Ovary (tissue), 3 donors: Measurements from ENCODE around the gene SLC6A15.

Source experiments
- EP300 ChIP-seq: sonication (generic); formaldehyde crosslinking; IDR thresholded peaks from one replicate; pipeline ENCODE4 v1.6.1; 2017; ENCODE audit warnings: antibody characterized with exemption
- POLR2A ChIP-seq: fragments of 450-650 bp; IDR thresholded peaks from one replicate; pipeline ENCODE4 v1.6.1; 2017; ENCODE audit warnings: antibody characterized with exemption, mild to moderate bottlenecking, moderate library complexity
- TF ChIP-seq, protein P1 (sequence below), 3 donors: fragments of 450-650 bp in 2 of 3; fragments of 200-600 bp in 1 of 3; IDR thresholded peaks; one replicate each; pipeline versions ENCODE4 v1.5.1 to v1.8.0; 2016 to 2022; ENCODE audit warnings: antibody characterized with exemption in 3 of 3, mild to moderate bottlenecking in 1 of 3
- donor health status: DM: no; HTN: no; CAD: no.

DNA sequence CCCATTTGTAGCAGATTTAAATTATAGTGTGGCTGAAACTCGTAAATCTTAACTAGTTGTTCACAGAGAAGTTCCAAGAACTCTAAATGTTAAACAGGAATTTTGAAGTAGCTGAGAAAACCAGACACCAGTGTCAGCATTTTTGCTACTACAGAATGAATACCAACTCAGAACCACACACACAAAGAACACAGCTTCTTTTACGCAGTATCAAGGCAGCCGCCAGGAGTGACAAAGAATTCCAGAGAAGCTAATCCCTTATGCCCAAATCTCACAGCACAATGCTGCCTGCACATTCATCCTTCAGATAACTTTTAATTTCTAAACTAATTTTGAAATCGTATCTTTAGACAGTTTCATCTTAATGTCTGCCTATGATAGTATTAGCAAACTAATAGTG, 37.4 kb downstream of the SLC6A15 start:
- TF ChIP-seq, protein P1, sequence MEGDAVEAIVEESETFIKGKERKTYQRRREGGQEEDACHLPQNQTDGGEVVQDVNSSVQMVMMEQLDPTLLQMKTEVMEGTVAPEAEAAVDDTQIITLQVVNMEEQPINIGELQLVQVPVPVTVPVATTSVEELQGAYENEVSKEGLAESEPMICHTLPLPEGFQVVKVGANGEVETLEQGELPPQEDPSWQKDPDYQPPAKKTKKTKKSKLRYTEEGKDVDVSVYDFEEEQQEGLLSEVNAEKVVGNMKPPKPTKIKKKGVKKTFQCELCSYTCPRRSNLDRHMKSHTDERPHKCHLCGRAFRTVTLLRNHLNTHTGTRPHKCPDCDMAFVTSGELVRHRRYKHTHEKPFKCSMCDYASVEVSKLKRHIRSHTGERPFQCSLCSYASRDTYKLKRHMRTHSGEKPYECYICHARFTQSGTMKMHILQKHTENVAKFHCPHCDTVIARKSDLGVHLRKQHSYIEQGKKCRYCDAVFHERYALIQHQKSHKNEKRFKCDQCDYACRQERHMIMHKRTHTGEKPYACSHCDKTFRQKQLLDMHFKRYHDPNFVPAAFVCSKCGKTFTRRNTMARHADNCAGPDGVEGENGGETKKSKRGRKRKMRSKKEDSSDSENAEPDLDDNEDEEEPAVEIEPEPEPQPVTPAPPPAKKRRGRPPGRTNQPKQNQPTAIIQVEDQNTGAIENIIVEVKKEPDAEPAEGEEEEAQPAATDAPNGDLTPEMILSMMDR (IDR thresholded peaks at IDR 0.05) = no peak
- TF ChIP-seq EP300 (no peak), POLR2A (no peak)
